IMR-90 (cell line): ENCODE data around the gene CTDP1. TPM values are rescaled to one million over a fixed set of nuclear protein-coding genes. Genes with fewer than 3 reads are reported as not detected.

Experiments used
- ATAC-seq: fragments of 200-7000 bp; cut with Tn5 transposase; 2 replicates; pipeline ENCODE4 v1.9.1; 2020; ENCODE audit warnings: low read depth, mild to moderate bottlenecking, moderate library complexity
- Bru-seq: library from RNA; stranded (reverse); fragments of 400-500 nt; gene quantifications from one replicate; lab custom pipeline; 2021; lab: Mats Ljungman, UMichigan
- BruChase-seq, 2 experiments: library from RNA; stranded (reverse); fragments of 400-500 nt; gene quantifications; one replicate each; lab custom pipeline; 2021; lab: Mats Ljungman, UMichigan
- BruUV-seq: library from RNA; stranded (reverse); fragments of 400-500 nt; replicated peaks from 2 replicates; lab custom pipeline; 2021; lab: Mats Ljungman, UMichigan
- CTCF ChIA-PET: fragments of 300-600 bp; formaldehyde crosslinking; extraction: SDS; loops from one replicate; lab custom pipeline; 2021; ENCODE audit warnings: antibody characterized with exemption; lab: Yijun Ruan, JAX
- POLR2A ChIA-PET: fragments of 300-600 bp; sonication (Branson Sonifier 250); formaldehyde crosslinking; loops from one replicate; lab custom pipeline; 2022; ENCODE audit warnings: antibody characterized with exemption; ENCODE audit not compliant: unreplicated experiment; lab: Charles Lee
- DNase-seq: peaks from one replicate; pipeline ENCODE4 v3.0.0; 2013
- H2AFZ ChIP-seq: replicated peaks from 2 replicates; pipeline ENCODE3; 2013; ENCODE audit warnings: low read length, mild to moderate bottlenecking; ENCODE audit not compliant: poor library complexity
- H2AK5ac ChIP-seq: 2 replicates; pipeline ENCODE4 v1.6.1; 2013; ENCODE audit warnings: low read depth, low read length, inconsistent platforms
- H2AK9ac ChIP-seq: replicated peaks from 2 replicates; pipeline ENCODE3; 2013; ENCODE audit warnings: mild to moderate bottlenecking, low read depth, low read length, moderate library complexity; ENCODE audit not compliant: poor library complexity
- H2BK120ac ChIP-seq: 2 replicates; pipeline ENCODE4 v1.6.1; 2013; ENCODE audit warnings: low read depth, low read length, inconsistent platforms
- H2BK15ac ChIP-seq: 3 replicates; pipeline ENCODE4 v1.6.1; 2013; ENCODE audit warnings: low read depth, low read length, inconsistent platforms
- H2BK20ac ChIP-seq: 2 replicates; pipeline ENCODE4 v1.6.1; 2013; ENCODE audit warnings: low read depth, mild to moderate bottlenecking, inconsistent platforms, low read length, moderate library complexity
- H2BK5ac ChIP-seq: 2 replicates; pipeline ENCODE4 v1.6.1; 2013; ENCODE audit warnings: mild to moderate bottlenecking, low read depth, low read length, inconsistent platforms; ENCODE audit not compliant: poor library complexity, severe bottlenecking
- H3K14ac ChIP-seq: replicated peaks from 2 replicates; pipeline ENCODE4 v1.6.1; 2013; ENCODE audit warnings: low read depth, low read length, inconsistent platforms
- H3K18ac ChIP-seq: 2 replicates; pipeline ENCODE4 v1.6.1; 2013; ENCODE audit warnings: low read depth, low read length, control low read depth
- H3K23ac ChIP-seq: 2 replicates; pipeline ENCODE4 v1.6.1; 2013; ENCODE audit warnings: low read depth, low read length, inconsistent platforms
- H3K27ac ChIP-seq: 2 replicates; pipeline ENCODE4 v1.5.1; 2013; ENCODE audit warnings: mild to moderate bottlenecking, control low read depth, low read length; ENCODE audit not compliant: insufficient read depth
- H3K27me3 ChIP-seq: 2 replicates; pipeline ENCODE4 v1.6.1; 2013; ENCODE audit warnings: low read length; ENCODE audit not compliant: control insufficient read depth, insufficient read depth
- H3K36me3 ChIP-seq: 2 replicates; pipeline ENCODE4 v1.6.1; 2013; ENCODE audit warnings: low read length, mixed read lengths; ENCODE audit not compliant: control insufficient read depth, insufficient read depth
- H3K4ac ChIP-seq: 2 replicates; pipeline ENCODE4 v1.6.1; 2013; ENCODE audit warnings: low read depth, low read length, inconsistent platforms
- H3K4me1 ChIP-seq: 2 replicates; pipeline ENCODE4 v1.6.1; 2013; ENCODE audit warnings: low read length, mixed read lengths; ENCODE audit not compliant: control insufficient read depth, insufficient read depth
- H3K4me2 ChIP-seq: 2 replicates; pipeline ENCODE4 v1.6.1; 2013; ENCODE audit warnings: low read depth, mild to moderate bottlenecking, control low read depth, low read length, moderate library complexity
- H3K4me3 ChIP-seq: 2 replicates; pipeline ENCODE4 v1.5.1; 2013; ENCODE audit warnings: low read depth, mild to moderate bottlenecking, control low read depth, low read length, moderate library complexity; ENCODE audit not compliant: insufficient read depth
- H3K56ac ChIP-seq: 2 replicates; pipeline ENCODE4 v1.6.1; 2013; ENCODE audit warnings: low read length, inconsistent platforms; ENCODE audit not compliant: insufficient read depth; ENCODE audit errors: extremely low read depth
- H3K79me1 ChIP-seq, 2 experiments: 2 replicates each; pipeline ENCODE4 v1.6.1; 2013; ENCODE audit warnings: low read length in 2 of 2, inconsistent platforms in 1 of 2, low read depth in 1 of 2
- H3K9ac ChIP-seq: 2 replicates; pipeline ENCODE4 v1.6.1; 2013; ENCODE audit warnings: low read depth, low read length, control low read depth
- H3K9me1 ChIP-seq: 2 replicates; pipeline ENCODE4 v1.6.1; 2013; ENCODE audit warnings: low read length, inconsistent platforms; ENCODE audit not compliant: insufficient read depth
- H3K9me3 ChIP-seq: 2 replicates; pipeline ENCODE4 v1.6.1; 2013; ENCODE audit warnings: low read length; ENCODE audit not compliant: control insufficient read depth, insufficient read depth
- H4K20me1 ChIP-seq: 2 replicates; pipeline ENCODE4 v1.6.1; 2013; ENCODE audit warnings: low read length, inconsistent platforms; ENCODE audit not compliant: insufficient read depth
- H4K5ac ChIP-seq: 2 replicates; pipeline ENCODE4 v1.6.1; 2013; ENCODE audit warnings: mild to moderate bottlenecking, low read depth, low read length, control low read depth
- H4K8ac ChIP-seq, 2 experiments: 2 replicates each; pipeline ENCODE4 v1.6.1; 2013; ENCODE audit warnings: low read depth in 2 of 2, low read length in 2 of 2, control low read depth in 1 of 2, inconsistent platforms in 1 of 2
- H4K91ac ChIP-seq: 2 replicates; pipeline ENCODE4 v1.6.1; 2013; ENCODE audit warnings: low read depth, low read length, inconsistent platforms; ENCODE audit not compliant: insufficient read depth
- BHLHE40 ChIP-seq: fragments of 150-350 bp; IDR thresholded peaks from 2 replicates; pipeline ENCODE4 v1.6.1; 2016; ENCODE audit warnings: mild to moderate bottlenecking, low read depth, low read length
- CHD1 ChIP-seq: IDR thresholded peaks from 2 replicates; pipeline ENCODE4 v1.6.1; 2012; ENCODE audit warnings: low read depth, low read length, improper control_type of control experiment
- ELK1 ChIP-seq: fragments of 150-350 bp; IDR thresholded peaks from 2 replicates; pipeline ENCODE4 v1.6.1; 2016; ENCODE audit warnings: low read depth, mild to moderate bottlenecking, low read length, moderate library complexity, borderline replicate concordance
- FOS ChIP-seq: fragments of 150-350 bp; IDR thresholded peaks from 2 replicates; pipeline ENCODE4 v1.6.1; 2016; ENCODE audit warnings: low read depth, low read length
- MAFK ChIP-seq: IDR thresholded peaks from 2 replicates; pipeline ENCODE4 v1.6.1; 2012; ENCODE audit warnings: low read depth, low read length, improper control_type of control experiment
- MAZ ChIP-seq: IDR thresholded peaks from 2 replicates; pipeline ENCODE4 v1.6.1; 2012; ENCODE audit warnings: low read depth, mild to moderate bottlenecking, low read length, improper control_type of control experiment, moderate library complexity, borderline replicate concordance
- MXI1 ChIP-seq: IDR thresholded peaks from 2 replicates; pipeline ENCODE4 v1.6.1; 2012; ENCODE audit warnings: low read depth, mild to moderate bottlenecking, low read length, moderate library complexity, borderline replicate concordance
- POLR2A ChIP-seq: IDR thresholded peaks from 2 replicates; pipeline ENCODE4 v1.6.1; 2012; ENCODE audit warnings: mild to moderate bottlenecking, low read depth, low read length
- RAD21 ChIP-seq: IDR thresholded peaks from 2 replicates; pipeline ENCODE4 v1.6.1; 2012; ENCODE audit warnings: low read length, improper control_type of control experiment
- RFX5 ChIP-seq: IDR thresholded peaks from 2 replicates; pipeline ENCODE4 v1.8.0; 2012; ENCODE audit warnings: low read depth, mild to moderate bottlenecking, low read length, moderate library complexity
- SMC3 ChIP-seq: fragments of 150-350 bp; IDR thresholded peaks from 2 replicates; pipeline ENCODE4 v1.6.1; 2016; ENCODE audit warnings: low read depth, mild to moderate bottlenecking, antibody characterized with exemption, low read length, moderate library complexity
- WGBS, 2 experiments: methylation state at CpG; one replicate each; pipeline versions ENCODE4 v1.1.5 to v1.1.7; 2013; ENCODE audit warnings: missing lambda C conversion rate in 2 of 2; ENCODE audit not compliant: insufficient read length in 1 of 2; ENCODE audit errors: extremely low coverage in 2 of 2; 5-methylcytosine and 5-hydroxymethylcytosine counted together
- dilution Hi-C: fragments of 300-500 bp; cut with HindIII; formaldehyde crosslinking; loops from one replicate; pipeline ENCODE4 v1.14.3; 2018; ENCODE audit warnings: low sequenced_read_pairs; ENCODE audit not compliant: unreplicated experiment
- in situ Hi-C: fragments of 300-500 bp; cut with MboI; formaldehyde crosslinking; loops from 3 replicates; pipeline ENCODE4 v1.14.3; 2019; ENCODE audit warnings: low sequenced_read_pairs, inconsistent platforms, mixed read lengths
- intact Hi-C: fragments of 100-400 bp; cut with micrococcal nuclease; formaldehyde crosslinking; loops from 2 replicates; pipeline ENCODE4 v1.10.0; 2022
- long read RNA-seq: library from polyadenylated mRNA; unstranded; transcript quantifications from one replicate; pipeline ENCODE4 v2.0.0, GENCODE V29; 2021; ENCODE audit not compliant: unreplicated experiment
- polyA plus RNA-seq, 3 experiments: library from polyadenylated mRNA; depleted of rRNA; stranded (reverse); fragments of >200 nt; gene quantifications; 2 replicates each; pipeline ENCODE4 v1.2.3, GENCODE V29; 2012; ENCODE audit warnings: low replicate concordance in 1 of 3
- total RNA-seq: library from RNA; depleted of rRNA; stranded (reverse); fragments of >200 nt; gene quantifications from 2 replicates; pipeline ENCODE4 v1.2.3, GENCODE V29; 2012; rRNA removed

Gene CTDP1, protein sequence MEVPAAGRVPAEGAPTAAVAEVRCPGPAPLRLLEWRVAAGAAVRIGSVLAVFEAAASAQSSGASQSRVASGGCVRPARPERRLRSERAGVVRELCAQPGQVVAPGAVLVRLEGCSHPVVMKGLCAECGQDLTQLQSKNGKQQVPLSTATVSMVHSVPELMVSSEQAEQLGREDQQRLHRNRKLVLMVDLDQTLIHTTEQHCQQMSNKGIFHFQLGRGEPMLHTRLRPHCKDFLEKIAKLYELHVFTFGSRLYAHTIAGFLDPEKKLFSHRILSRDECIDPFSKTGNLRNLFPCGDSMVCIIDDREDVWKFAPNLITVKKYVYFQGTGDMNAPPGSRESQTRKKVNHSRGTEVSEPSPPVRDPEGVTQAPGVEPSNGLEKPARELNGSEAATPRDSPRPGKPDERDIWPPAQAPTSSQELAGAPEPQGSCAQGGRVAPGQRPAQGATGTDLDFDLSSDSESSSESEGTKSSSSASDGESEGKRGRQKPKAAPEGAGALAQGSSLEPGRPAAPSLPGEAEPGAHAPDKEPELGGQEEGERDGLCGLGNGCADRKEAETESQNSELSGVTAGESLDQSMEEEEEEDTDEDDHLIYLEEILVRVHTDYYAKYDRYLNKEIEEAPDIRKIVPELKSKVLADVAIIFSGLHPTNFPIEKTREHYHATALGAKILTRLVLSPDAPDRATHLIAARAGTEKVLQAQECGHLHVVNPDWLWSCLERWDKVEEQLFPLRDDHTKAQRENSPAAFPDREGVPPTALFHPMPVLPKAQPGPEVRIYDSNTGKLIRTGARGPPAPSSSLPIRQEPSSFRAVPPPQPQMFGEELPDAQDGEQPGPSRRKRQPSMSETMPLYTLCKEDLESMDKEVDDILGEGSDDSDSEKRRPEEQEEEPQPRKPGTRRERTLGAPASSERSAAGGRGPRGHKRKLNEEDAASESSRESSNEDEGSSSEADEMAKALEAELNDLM
- 17.5 and 17.6 TPM in 2 replicates for total RNA-seq
- polyA plus RNA-seq (2012; rRNA removed), result 13.4 and 14.5 TPM in 2 replicates
- polyA plus RNA-seq (2012; cell fraction: cytosol; rRNA removed), result 10.6 and 13.3 TPM in 2 replicates
- polyA plus RNA-seq (2012; cell fraction: nucleus; rRNA removed; ENCODE audit: low replicate concordance), result 23.9 and 32.2 TPM in 2 replicates
- percentile 74 among the genes with signal in this experiment for Bru-seq, nascent RNA
- BruChase-seq, experiment 1, labeled RNA remaining after a 6-hour chase, result percentile 58 among the genes with signal in this experiment
- percentile 62 among the genes with signal in this experiment for BruChase-seq, experiment 2, labeled RNA remaining after a 2-hour chase
- long read RNA-seq, full-length matches to known transcripts, result 25 of 36 reads
- long read RNA-seq, partial matches to known transcripts, result 9 of 36 reads
- long read RNA-seq, other reads (novel, unspliced or antisense), result 2 of 36 reads

DNA sequence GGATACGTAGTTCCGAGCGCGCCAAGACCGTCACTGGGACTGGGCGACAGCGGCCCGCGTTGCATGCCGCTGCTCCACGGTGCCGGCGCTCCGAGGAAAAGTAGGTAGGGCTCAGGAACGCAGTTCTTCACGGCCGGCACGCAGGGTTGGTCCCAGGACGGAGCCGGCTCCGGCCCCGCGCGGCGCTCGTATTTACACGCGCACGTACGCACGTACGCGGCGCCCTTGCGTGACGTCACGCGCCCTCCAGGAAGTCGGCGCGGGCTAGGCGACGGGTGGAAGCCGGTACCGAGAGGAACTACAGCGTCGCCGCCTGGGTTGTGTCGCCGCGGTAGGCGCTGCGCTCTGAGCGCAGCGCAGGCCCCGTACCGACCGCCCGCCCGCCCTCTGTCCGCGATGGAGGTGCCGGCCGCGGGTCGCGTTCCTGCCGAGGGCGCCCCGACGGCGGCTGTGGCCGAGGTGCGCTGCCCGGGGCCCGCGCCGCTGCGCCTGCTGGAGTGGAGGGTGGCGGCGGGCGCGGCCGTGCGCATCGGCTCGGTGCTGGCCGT, at the start of gene CTDP1:
TSS of gene CTDP1 (plus strand) at position 252 of the 548 bp plus-strand sequence. CDS start at position 397, 145 bp downstream.
- Histone ChIP-seq H2BK20ac (peak within 1 kb of the TSS; percentile 77), H3K36me3 (peaks cover 2% of the 10 kb centered on the region; the same call in 1 of the 2 replicates), H3K23ac (peak within 1 kb of the TSS; percentile 90), H2BK5ac (peak within 1 kb of the TSS; percentile 98), H2BK15ac (no peak within 1 kb of the TSS; the same call in 2 of the 3 replicates), H4K5ac (peak within 1 kb of the TSS; percentile 97), H2AFZ (peak within 1 kb of the TSS; percentile 97), H2AK9ac (peak within 1 kb of the TSS; percentile 88), H3K18ac (peak within 1 kb of the TSS; percentile 93), H3K4me1 (peaks cover 9% of the 10 kb centered on the region), H4K91ac (peak within 1 kb of the TSS; percentile 100), H3K79me1 (peaks cover 24 to 67% of the 10 kb centered on the region in 2 experiments), H3K9ac (peak within 1 kb of the TSS; percentile 93), H4K8ac (peak within 1 kb of the TSS; percentile 93 to 98), H3K27ac (peak within 1 kb of the TSS; percentile 98), H3K4ac (peak within 1 kb of the TSS; percentile 95), H3K27me3 (no peaks in the 10 kb centered on the region), H3K9me1 (peaks cover 24% of the 10 kb centered on the region), H3K4me2 (peak within 1 kb of the TSS; percentile 96), H4K20me1 (peaks cover 42% of the 10 kb centered on the region), H3K4me3 (peak within 1 kb of the TSS; percentile 88), H2BK120ac (peak within 1 kb of the TSS; percentile 98), H3K9me3 (no peaks in the 10 kb centered on the region), H3K14ac (peak within 1 kb of the TSS; percentile 98), H2AK5ac (peak within 1 kb of the TSS; percentile 59; the same call in 1 of the 2 replicates), H3K56ac (peak within 1 kb of the TSS; percentile 95)
- ChIA-PET POLR2A (no interaction called here), CTCF (no interaction called here)
- in situ Hi-C loops, result no loop called here
- ATAC-seq (peak; percentile 79), DNase-seq (peak; percentile 91)
- intact Hi-C loops, result no loop called here
- dilution Hi-C loops, result no loop called here
- BruUV-seq, result no TSS peak
- 0% methylated on average over 72 of the region's 88 CpGs; no CpG with 5 or more reads in 1 of the 2 experiments for WGBS, 2 experiments
- TF ChIP-seq MXI1 (0 out of 2 replicates have a peak, but pooled peaks have one; percentile 7), CHD1 (no peak), FOS (0 out of 2 replicates have a peak, but pooled peaks have one; percentile 4), RAD21 (no peak), RFX5 (no peak), SMC3 (no peak), POLR2A (no peak; the same call in 1 of the 2 replicates), MAZ (peak; percentile 52; the same call in 1 of the 2 replicates), BHLHE40 (no peak), ELK1 (no peak), MAFK (no peak)
